Activated naive CD4-positive, alpha-beta T cell treated with anti-CD3 and anti-CD28 coated beads, Interleukin-2, amount 50 U/mL, for 72 hours (primary cell): ENCODE measurements around the gene IQGAP3. TPM values are rescaled to one million over a fixed set of nuclear protein-coding genes. Genes with fewer than 3 reads are reported as not detected.

Experiments
- ATAC-seq, 2 donors: fragments of 150-1000 bp; cut with Tn5 transposase; 2 replicates each; pipeline ENCODE4 v1.10.0; 2021; ENCODE audit warnings: mild to moderate bottlenecking in 2 of 2, moderate library complexity in 2 of 2
- DNase-seq, 2 donors: peaks; one replicate each; pipeline ENCODE4 v3.0.0; 2021 to 2022; ENCODE audit warnings: low spot score in 2 of 2
- H3K27ac Mint-ChIP-seq, 2 donors: one replicate each; pipeline ENCODE4 v1.8.0; 2022; ENCODE audit warnings: mild to moderate bottlenecking in 2 of 2, mixed read lengths in 2 of 2
- H3K36me3 Mint-ChIP-seq, 2 donors: one replicate each; pipeline ENCODE4 v1.8.0; 2022; ENCODE audit warnings: mixed read lengths in 2 of 2
- H3K9me3 Mint-ChIP-seq, 2 donors: one replicate each; pipeline ENCODE4 v1.8.0; 2022; ENCODE audit warnings: mixed read lengths in 2 of 2
- total RNA-seq, 2 donors: library from RNA; stranded (reverse); gene quantifications; one replicate each; pipeline ENCODE4 v1.2.3, GENCODE V29; 2022

Gene IQGAP3
- total RNA-seq, 2 donors from 2014 or later = 5.1 to 30.5 TPM

GRCh38 chr1:156481527-156481926 is 90.8 kb downstream of the IQGAP3 start:
- ATAC-seq (peak; percentile 50 to 71), DNase-seq (no peak)
- Mint-ChIP-seq H3K9me3 (no peaks in the 10 kb centered on the region), H3K36me3 (peaks cover 20 to 23% of the 10 kb centered on the region in 2 donors), H3K27ac (peak overlapping the region; percentile 1 to 85)

GRCh38 chr1:156480411-156481192 is 91.8 kb downstream of the IQGAP3 start:
- peak overlapping the region; percentile 85 to 92 for H3K27ac Mint-ChIP-seq
- peak; percentile 71 to 86 for DNase-seq
- H3K36me3 Mint-ChIP-seq = peaks cover 17 to 18% of the 10 kb centered on the region in 2 donors
- H3K9me3 Mint-ChIP-seq = no peaks in the 10 kb centered on the region
- peak; percentile 54 to 80 for ATAC-seq

GRCh38 chr1:156480016-156480370 is 92.4 kb downstream of the IQGAP3 start:
- H3K36me3 Mint-ChIP-seq = peaks cover 17 to 18% of the 10 kb centered on the region in 2 donors

DNA sequence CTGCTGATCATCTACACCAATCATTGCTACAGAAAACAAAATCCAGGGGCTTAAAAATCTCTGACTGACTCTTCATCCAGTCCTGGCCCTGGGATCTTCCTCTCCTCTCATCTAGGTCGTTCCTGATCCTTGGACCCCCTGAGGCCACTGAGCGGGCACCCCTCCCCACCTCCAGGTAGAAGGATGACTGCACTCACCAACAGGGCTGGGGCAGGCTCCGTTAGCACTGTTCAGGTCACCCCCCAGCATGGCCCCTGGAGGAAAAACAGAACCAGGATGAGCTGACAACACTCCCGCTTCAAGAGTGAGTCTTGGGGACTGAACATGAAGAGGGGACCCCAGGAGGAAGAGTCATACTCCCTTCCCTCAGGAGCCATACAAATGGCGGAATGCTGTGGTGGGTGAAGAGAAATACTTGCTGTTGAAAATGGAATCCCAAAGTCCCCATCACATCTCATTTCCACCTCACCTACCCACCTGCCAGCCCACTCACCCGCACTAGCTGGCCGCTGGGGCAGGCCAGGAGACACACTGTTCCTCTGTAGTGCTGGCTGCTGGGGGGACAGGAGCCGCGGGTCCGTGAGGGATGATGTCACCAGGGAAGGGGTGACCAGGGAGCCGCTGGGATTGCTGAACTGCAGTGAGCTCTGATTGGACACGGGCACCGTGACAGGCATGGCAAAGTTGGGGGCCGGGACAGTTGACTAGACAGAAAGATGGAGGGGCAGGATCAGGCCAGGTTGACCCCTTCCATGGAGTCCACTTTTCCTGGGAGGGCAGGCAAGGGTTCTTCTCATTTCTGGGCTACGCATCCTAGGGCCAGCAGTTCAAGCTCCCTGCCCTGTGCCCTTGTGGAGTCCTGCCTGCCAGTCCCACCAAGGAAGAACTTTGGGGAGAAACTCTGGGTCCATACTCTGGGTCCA is 93.0 kb downstream of the IQGAP3 start:
- ATAC-seq = no peak
- peak overlapping the region; percentile 13 to 83 for H3K27ac Mint-ChIP-seq
- peaks cover 17 to 18% of the 10 kb centered on the region in 2 donors for H3K36me3 Mint-ChIP-seq
- no peaks in the 10 kb centered on the region for H3K9me3 Mint-ChIP-seq
- DNase-seq = no peak

More at GRCh38 chr1:156480016-156480370, 92.4 kb downstream of the IQGAP3 start:
- ATAC-seq = no peak
- H3K27ac Mint-ChIP-seq = peak overlapping the region in 1 of 2 donors; percentile 92
- DNase-seq = no peak
- no peaks in the 10 kb centered on the region for H3K9me3 Mint-ChIP-seq

DNA sequence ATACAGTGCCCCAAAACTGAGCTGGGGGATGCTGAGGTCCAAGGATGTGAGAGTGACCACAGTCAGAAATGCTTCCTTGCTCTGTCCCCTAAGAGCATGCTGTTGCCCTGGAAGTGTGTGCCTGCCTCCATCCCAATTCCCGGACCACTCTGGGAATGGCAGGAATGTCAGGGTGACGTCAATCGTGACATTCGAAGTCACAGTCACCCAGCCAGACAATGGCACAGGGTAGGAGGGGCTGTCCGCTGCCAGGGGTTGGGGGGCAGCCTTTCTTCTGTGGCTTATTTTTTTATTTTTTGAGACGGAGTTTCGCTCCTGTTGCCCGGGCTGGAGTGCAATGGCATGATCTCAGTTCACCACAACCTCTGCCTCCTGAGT is 94.1 kb downstream of the IQGAP3 start:
- no peak for ATAC-seq
- no peak for DNase-seq
- Mint-ChIP-seq H3K9me3 (no peaks in the 10 kb centered on the region), H3K36me3 (peaks cover 17 to 18% of the 10 kb centered on the region in 2 donors), H3K27ac (peak overlapping the region; percentile 31 to 72)

GRCh38 chr1:156477526-156478249 is 94.7 kb downstream of the IQGAP3 start:
- Mint-ChIP-seq H3K9me3 (no peaks in the 10 kb centered on the region), H3K36me3 (peaks cover 17 to 18% of the 10 kb centered on the region in 2 donors), H3K27ac (peak overlapping the region; percentile 72 to 84)
- no peak for DNase-seq
- ATAC-seq = peak in 1 of 2 donors; percentile 4

GRCh38 chr1:156476501-156477298 is 95.7 kb downstream of the IQGAP3 start:
- H3K27ac Mint-ChIP-seq = peak overlapping the region; percentile 72 to 84
- DNase-seq (peak; percentile 39 to 74), ATAC-seq (peak; percentile 29 to 47)
- peaks cover 14% of the 10 kb centered on the region in 2 donors for H3K36me3 Mint-ChIP-seq
- no peaks in the 10 kb centered on the region for H3K9me3 Mint-ChIP-seq

GRCh38 chr1:156475568-156476500 is 96.5 kb downstream of the IQGAP3 start:
- DNase-seq = no peak
- no peak for ATAC-seq
- Mint-ChIP-seq H3K27ac (peak overlapping the region; percentile 72 to 84), H3K36me3 (peaks cover 8% of the 10 kb centered on the region in 2 donors), H3K9me3 (no peaks in the 10 kb centered on the region)

Other genes starting within 250 kb of the IQGAP3 start
- 100 to 1,000 TPM; 229 to 347 TPM for gene CCT3, start 234.3 kb downstream of the IQGAP3 start, total RNA-seq
- gene TSACC, start 234.0 kb downstream of the IQGAP3 start, total RNA-seq = under 1 TPM in 1 of 2 donors, not detected in 1; 0.76 TPM
- not detected for gene RHBG, start 203.4 kb downstream of the IQGAP3 start, total RNA-seq
- 10 to 100 TPM; 31.7 to 62.5 TPM for gene MEF2D, start 71.8 kb downstream of the IQGAP3 start, total RNA-seq
- gene TTC24, start 7.2 kb upstream of the IQGAP3 start, total RNA-seq = 1 to 10 TPM; 4.5 to 6.8 TPM
- 10 to 100 TPM; 71.4 to 95.1 TPM for gene NAXE, start 19.2 kb upstream of the IQGAP3 start, total RNA-seq
- 10 to 100 TPM; 26.1 to 35.8 TPM for gene GPATCH4, start 28.9 kb upstream of the IQGAP3 start, total RNA-seq
- 1 to 10 TPM in 1 of 2 donors, not detected in 1; 3.8 TPM for gene HAPLN2, start 46.9 kb upstream of the IQGAP3 start, total RNA-seq
- not detected for gene BCAN, start 69.6 kb upstream of the IQGAP3 start, total RNA-seq
- not detected for gene NES, start 104.8 kb upstream of the IQGAP3 start, total RNA-seq
- gene CRABP2, start 133.0 kb upstream of the IQGAP3 start, total RNA-seq = 1 to 10 TPM; 1.6 to 2.3 TPM
- gene METTL25B, start 155.9 kb upstream of the IQGAP3 start, total RNA-seq = 10 to 100 TPM; 39.4 to 64.9 TPM
- 10 to 100 TPM; 46.2 to 50.7 TPM for gene ISG20L2, start 156.2 kb upstream of the IQGAP3 start, total RNA-seq
- 10 to 100 TPM; 61.4 to 70.4 TPM for gene MRPL24, start 168.5 kb upstream of the IQGAP3 start, total RNA-seq
- 100 to 1,000 TPM; 281 to 325 TPM for gene HDGF, start 179.1 kb upstream of the IQGAP3 start, total RNA-seq
- 10 to 100 TPM; 44.5 to 72.1 TPM for gene PRCC, start 195.0 kb upstream of the IQGAP3 start, total RNA-seq
- 100 to 1,000 TPM; 186 to 215 TPM for gene SH2D2A, start 244.3 kb upstream of the IQGAP3 start, total RNA-seq